ENCODE results near the gene HELZ. TPM values are rescaled to one million over a fixed set of nuclear protein-coding genes. Genes with fewer than 3 reads are reported as not detected.
A peak's percentile ranks its signal among the peaks of the same experiment; 100 is the strongest.
"Not testable (repeated sequence)": the region's sequence is repeated elsewhere in the genome, so short reads cannot be mapped to it uniquely, and the experiment has no call there.

The HELZ gene
- total and polyA plus RNA-seq, 5 donors from 2014 or later, result 48.3 to 130 (median 56.7) TPM

GRCh38 chr17:67095291-67095690, 149.7 kb downstream of the HELZ start:
- not testable (repeated sequence) for H3K27me3 Mint-ChIP-seq; H3K27ac Mint-ChIP-seq; H3K4me3 ChIP-seq (ENCODE audit: low read depth, low read length); H3K4me3 Mint-ChIP-seq; DNase-seq; H3K4me1 ChIP-seq (ENCODE audit: control insufficient read depth, insufficient read depth, low read length, poor library complexity, severe bottlenecking); H3K27ac ChIP-seq (ENCODE audit: insufficient read depth, low read length, poor library complexity, severe bottlenecking); H3K9me3 Mint-ChIP-seq; H3K27me3 ChIP-seq (ENCODE audit: control insufficient read depth, insufficient read depth, low read length); ATAC-seq (ENCODE audit: low read depth in 2 of 2); H3K9me3 ChIP-seq (ENCODE audit: control insufficient read depth in 2 of 2, low read length in 2 of 2)
- H3K36me3 ChIP-seq (ENCODE audit: control insufficient read depth, insufficient read depth, low read length), result peaks cover 14% of the 10 kb centered on the region
- Mint-ChIP-seq H3K4me1 (peaks cover 37 to 62% (median 43%) of the 10 kb centered on the region in 4 donors), H3K36me3 (peaks cover 35% of the 10 kb centered on the region)

DNA sequence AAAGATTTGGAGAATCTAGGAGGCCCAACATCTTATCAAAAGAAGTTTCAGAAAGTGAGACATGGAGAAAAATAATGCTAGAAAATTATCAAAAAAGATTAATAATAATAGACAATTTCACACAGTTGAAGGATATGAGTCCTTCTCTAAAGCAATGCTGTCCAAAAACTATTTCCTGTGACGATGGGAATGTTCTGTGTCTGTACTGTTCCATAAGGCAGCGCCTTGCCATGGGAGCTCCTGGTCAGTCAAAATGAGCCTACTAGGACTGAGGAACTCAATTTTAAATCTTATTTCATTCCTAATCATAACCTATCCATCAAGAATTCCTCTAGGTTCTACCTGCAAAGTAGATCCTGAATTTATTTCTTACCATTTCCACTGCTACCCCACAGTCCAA, 151.6 kb downstream of the HELZ start:
- peaks cover 17% of the 10 kb centered on the region for H3K36me3 ChIP-seq (ENCODE audit: control insufficient read depth, insufficient read depth, low read length)
- Mint-ChIP-seq H3K36me3 (peaks cover 34% of the 10 kb centered on the region), H3K4me3 (no peak overlapping the region)

GRCh38 chr17:67092710-67093109, 152.3 kb downstream of the HELZ start:
- H3K9me3 Mint-ChIP-seq; H3K27me3 ChIP-seq (ENCODE audit: control insufficient read depth, insufficient read depth, low read length); ATAC-seq (ENCODE audit: low read depth in 2 of 2); H3K4me3 ChIP-seq (ENCODE audit: low read depth, low read length); H3K4me1 ChIP-seq (ENCODE audit: control insufficient read depth, insufficient read depth, low read length, poor library complexity, severe bottlenecking); DNase-seq; H3K27me3 Mint-ChIP-seq; H3K27ac ChIP-seq (ENCODE audit: insufficient read depth, low read length, poor library complexity, severe bottlenecking); H3K4me3 Mint-ChIP-seq; H3K9me3 ChIP-seq (ENCODE audit: control insufficient read depth in 2 of 2, low read length in 2 of 2): not testable (repeated sequence)
- H3K36me3 Mint-ChIP-seq, result peaks cover 31% of the 10 kb centered on the region
- peaks cover 21% of the 10 kb centered on the region for H3K36me3 ChIP-seq (ENCODE audit: control insufficient read depth, insufficient read depth, low read length)
- H3K4me1 Mint-ChIP-seq, result peaks cover 30 to 55% (median 50%) of the 10 kb centered on the region in 4 donors
- H3K27ac Mint-ChIP-seq, result peak overlapping the region in 2 of 3 donors; percentile 40 to 44

More for the DNA sequence above, 151.6 kb downstream of the HELZ start:
- H3K27me3 Mint-ChIP-seq, result no peaks in the 10 kb centered on the region
- Histone ChIP-seq H3K9me3 (ENCODE audit: control insufficient read depth in 2 of 2, low read length in 2 of 2) (no peaks in the 10 kb centered on the region), H3K4me1 (ENCODE audit: control insufficient read depth, insufficient read depth, low read length, poor library complexity, severe bottlenecking) (no peaks in the 10 kb centered on the region), H3K4me3 (ENCODE audit: low read depth, low read length) (no peak overlapping the region), H3K27ac (ENCODE audit: insufficient read depth, low read length, poor library complexity, severe bottlenecking) (no peak overlapping the region), H3K27me3 (ENCODE audit: control insufficient read depth, insufficient read depth, low read length) (no peaks in the 10 kb centered on the region)
- no peaks in the 10 kb centered on the region for H3K9me3 Mint-ChIP-seq
- peaks cover 30 to 58% (median 49%) of the 10 kb centered on the region in 4 donors for H3K4me1 Mint-ChIP-seq
- DNase-seq, result no peak
- ATAC-seq (ENCODE audit: low read depth in 2 of 2), result no peak
- peak overlapping the region in 2 of 3 donors; percentile 40 to 54 for H3K27ac Mint-ChIP-seq

- peak overlapping the region in 1 of 3 donors; percentile 44 for H3K27ac Mint-ChIP-seq
Observed at GRCh38 chr17:67092291-67092690, 152.7 kb downstream of the HELZ start.

GRCh38 chr17:67090341-67090740, 154.7 kb downstream of the HELZ start:
- H3K9me3 Mint-ChIP-seq, result no peaks in the 10 kb centered on the region
- no peak overlapping the region for H3K4me3 Mint-ChIP-seq
- H3K4me1 ChIP-seq (ENCODE audit: control insufficient read depth, insufficient read depth, low read length, poor library complexity, severe bottlenecking), result no peaks in the 10 kb centered on the region
- no peaks in the 10 kb centered on the region for H3K9me3 ChIP-seq (ENCODE audit: control insufficient read depth in 2 of 2, low read length in 2 of 2)
- no peaks in the 10 kb centered on the region for H3K27me3 Mint-ChIP-seq
- H3K4me3 ChIP-seq (ENCODE audit: low read depth, low read length), result no peak overlapping the region
- H3K36me3 ChIP-seq (ENCODE audit: control insufficient read depth, insufficient read depth, low read length), result peaks cover 34% of the 10 kb centered on the region
- peak overlapping the region in 1 of 3 donors; percentile 6 for H3K27ac Mint-ChIP-seq
- no peak for DNase-seq
- ATAC-seq (ENCODE audit: low read depth in 2 of 2), result no peak
- no peaks in the 10 kb centered on the region for H3K27me3 ChIP-seq (ENCODE audit: control insufficient read depth, insufficient read depth, low read length)
- H3K27ac ChIP-seq (ENCODE audit: insufficient read depth, low read length, poor library complexity, severe bottlenecking), result no peak overlapping the region
- peaks cover 17 to 46% (median 42%) of the 10 kb centered on the region in 4 donors for H3K4me1 Mint-ChIP-seq
- H3K36me3 Mint-ChIP-seq, result peaks cover 29% of the 10 kb centered on the region

More at GRCh38 chr17:67092291-67092690, 152.7 kb downstream of the HELZ start:
- no peak for DNase-seq
- Mint-ChIP-seq H3K9me3 (no peaks in the 10 kb centered on the region), H3K27me3 (no peaks in the 10 kb centered on the region), H3K4me3 (no peak overlapping the region), H3K4me1 (peaks cover 30 to 52% (median 48%) of the 10 kb centered on the region in 4 donors), H3K36me3 (peaks cover 34% of the 10 kb centered on the region)
- ATAC-seq (ENCODE audit: low read depth in 2 of 2), result no peak
- H3K4me3 ChIP-seq (ENCODE audit: low read depth, low read length), result no peak overlapping the region
- no peak overlapping the region for H3K27ac ChIP-seq (ENCODE audit: insufficient read depth, low read length, poor library complexity, severe bottlenecking)
- H3K4me1 ChIP-seq (ENCODE audit: control insufficient read depth, insufficient read depth, low read length, poor library complexity, severe bottlenecking), result no peaks in the 10 kb centered on the region
- no peaks in the 10 kb centered on the region for H3K27me3 ChIP-seq (ENCODE audit: control insufficient read depth, insufficient read depth, low read length)
- H3K9me3 ChIP-seq (ENCODE audit: control insufficient read depth in 2 of 2, low read length in 2 of 2), result no peaks in the 10 kb centered on the region
- H3K36me3 ChIP-seq (ENCODE audit: control insufficient read depth, insufficient read depth, low read length), result peaks cover 23% of the 10 kb centered on the region

DNA sequence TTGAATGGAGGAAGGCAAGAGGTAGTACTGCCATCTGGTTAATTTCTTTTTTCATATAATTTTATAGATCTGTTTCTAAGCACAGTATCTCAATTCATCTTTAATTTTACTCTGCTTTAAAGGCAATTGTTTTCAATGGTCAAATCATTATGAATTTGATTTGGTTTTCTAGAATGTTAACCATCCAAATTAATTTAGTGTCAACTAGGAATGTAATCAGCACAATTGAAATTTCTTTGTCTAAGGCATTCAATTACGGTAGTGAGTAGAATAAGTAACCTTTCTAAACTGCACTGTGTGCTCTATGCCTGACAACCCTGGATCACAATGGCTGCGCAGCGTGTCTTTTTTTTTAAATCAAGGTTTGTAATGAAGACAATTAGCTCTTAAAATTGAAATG, 156.4 kb downstream of the HELZ start:
- no peak overlapping the region for H3K4me3 ChIP-seq (ENCODE audit: low read depth, low read length)
- no peak overlapping the region for H3K27ac Mint-ChIP-seq
- H3K27me3 ChIP-seq (ENCODE audit: control insufficient read depth, insufficient read depth, low read length), result no peaks in the 10 kb centered on the region
- DNase-seq (no peak), ATAC-seq (ENCODE audit: low read depth in 2 of 2) (no peak)
- peaks cover 9 to 37% (median 32%) of the 10 kb centered on the region in 4 donors for H3K4me1 Mint-ChIP-seq
- H3K4me3 Mint-ChIP-seq, result no peak overlapping the region
- H3K4me1 ChIP-seq (ENCODE audit: control insufficient read depth, insufficient read depth, low read length, poor library complexity, severe bottlenecking), result peaks cover 5% of the 10 kb centered on the region
- no peaks in the 10 kb centered on the region for H3K9me3 ChIP-seq (ENCODE audit: control insufficient read depth in 2 of 2, low read length in 2 of 2)
- H3K36me3 ChIP-seq (ENCODE audit: control insufficient read depth, insufficient read depth, low read length), result peaks cover 35% of the 10 kb centered on the region
- H3K9me3 Mint-ChIP-seq, result no peaks in the 10 kb centered on the region
- no peak overlapping the region for H3K27ac ChIP-seq (ENCODE audit: insufficient read depth, low read length, poor library complexity, severe bottlenecking)
- H3K36me3 Mint-ChIP-seq, result peaks cover 24% of the 10 kb centered on the region
- H3K27me3 Mint-ChIP-seq, result no peaks in the 10 kb centered on the region

DNA sequence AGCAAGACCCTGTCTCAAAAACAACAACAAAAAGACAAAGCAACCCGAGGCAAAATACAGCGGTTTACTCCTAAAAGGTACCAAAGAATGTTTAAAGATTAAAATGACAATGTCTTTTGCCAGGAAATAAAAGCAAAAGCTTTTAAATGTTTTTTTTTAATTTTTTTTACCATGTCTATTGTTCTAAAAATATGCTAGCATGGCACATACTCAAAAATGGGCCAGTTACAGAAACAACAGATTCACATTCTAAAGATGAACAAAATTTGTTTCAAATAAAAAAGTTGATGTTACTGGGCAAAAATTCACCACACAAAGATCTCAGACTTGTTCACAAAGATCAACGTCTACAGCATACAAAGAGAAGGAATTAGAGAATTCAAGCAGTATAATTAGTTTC, 159.6 kb downstream of the HELZ start:
- Histone ChIP-seq H3K27me3 (ENCODE audit: control insufficient read depth, insufficient read depth, low read length) (no peaks in the 10 kb centered on the region), H3K36me3 (ENCODE audit: control insufficient read depth, insufficient read depth, low read length) (peaks cover 31% of the 10 kb centered on the region), H3K27ac (ENCODE audit: insufficient read depth, low read length, poor library complexity, severe bottlenecking) (no peak overlapping the region), H3K9me3 (ENCODE audit: control insufficient read depth in 2 of 2, low read length in 2 of 2) (no peaks in the 10 kb centered on the region), H3K4me1 (ENCODE audit: control insufficient read depth, insufficient read depth, low read length, poor library complexity, severe bottlenecking) (peaks cover 29% of the 10 kb centered on the region), H3K4me3 (ENCODE audit: low read depth, low read length) (no peak overlapping the region)
- H3K4me3 Mint-ChIP-seq, result no peak overlapping the region
- DNase-seq, result no peak
- no peaks in the 10 kb centered on the region for H3K27me3 Mint-ChIP-seq
- peaks cover 15% of the 10 kb centered on the region for H3K36me3 Mint-ChIP-seq
- no peaks in the 10 kb centered on the region for H3K9me3 Mint-ChIP-seq
- peaks cover 22 to 43% (median 37%) of the 10 kb centered on the region in 4 donors for H3K4me1 Mint-ChIP-seq
- H3K27ac Mint-ChIP-seq, result peak overlapping the region in 1 of 3 donors; percentile 53
- ATAC-seq (ENCODE audit: low read depth in 2 of 2), result no peak

DNA sequence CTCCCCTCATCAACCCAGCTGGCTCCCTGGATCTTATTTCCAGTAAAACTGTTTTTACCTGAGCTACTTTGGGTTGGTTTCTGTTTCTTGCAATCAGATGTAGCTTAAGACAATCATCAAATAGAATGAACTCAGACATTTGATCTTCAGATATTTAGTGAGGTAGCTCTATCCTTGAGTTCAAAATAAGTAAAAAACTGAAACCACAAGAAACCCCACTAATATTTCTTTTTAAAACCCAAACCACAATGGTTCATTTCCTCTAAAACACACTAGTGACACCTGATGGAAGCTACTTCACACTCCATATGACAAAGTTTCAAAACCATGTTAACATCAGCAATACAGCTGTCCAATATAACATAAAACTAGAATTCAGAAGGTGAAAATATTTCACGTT, 162.9 kb downstream of the HELZ start:
- Mint-ChIP-seq H3K36me3 (peaks cover 13% of the 10 kb centered on the region), H3K4me3 (peak overlapping the region; percentile 31 to 83 (median 68)), H3K9me3 (no peaks in the 10 kb centered on the region), H3K27me3 (no peaks in the 10 kb centered on the region), H3K4me1 (peaks cover 23 to 45% (median 41%) of the 10 kb centered on the region in 4 donors), H3K27ac (peak overlapping the region; percentile 86 to 94 (median 90))
- peaks cover 32% of the 10 kb centered on the region for H3K4me1 ChIP-seq (ENCODE audit: control insufficient read depth, insufficient read depth, low read length, poor library complexity, severe bottlenecking)
- DNase-seq (peak in 2 of 3 donors; percentile 70 to 83), ATAC-seq (ENCODE audit: low read depth in 2 of 2) (peak; percentile 86 to 88)
- no peaks in the 10 kb centered on the region for H3K27me3 ChIP-seq (ENCODE audit: control insufficient read depth, insufficient read depth, low read length)
- H3K4me3 ChIP-seq (ENCODE audit: low read depth, low read length), result peak overlapping the region; percentile 68
- no peaks in the 10 kb centered on the region for H3K9me3 ChIP-seq (ENCODE audit: control insufficient read depth in 2 of 2, low read length in 2 of 2)
- peak overlapping the region; percentile 48 for H3K27ac ChIP-seq (ENCODE audit: insufficient read depth, low read length, poor library complexity, severe bottlenecking)
- H3K36me3 ChIP-seq (ENCODE audit: control insufficient read depth, insufficient read depth, low read length), result peaks cover 29% of the 10 kb centered on the region

All from CD4-positive, CD25-positive, alpha-beta regulatory T cell (primary cell).